Neutrophil (primary cell): ENCODE results near the gene OSGEP.

Source experiments
- H3K27ac ChIP-seq: fragments of 200-600 bp; sonication (generic); 2 replicates; pipeline ENCODE4 v1.5.1; 2016; ENCODE audit warnings: mild to moderate bottlenecking, moderate library complexity
- H3K27me3 ChIP-seq: fragments of 200-600 bp; sonication (generic); 2 replicates; pipeline ENCODE4 v1.6.0; 2016; ENCODE audit warnings: mild to moderate bottlenecking
- H3K36me3 ChIP-seq: fragments of 200-600 bp; sonication (generic); 2 replicates; pipeline ENCODE4 v1.5.1; 2017
- H3K4me1 ChIP-seq, 2 experiments: fragments of 200-600 bp in 1 of 2; sonication (generic) in 1 of 2; 1 replicate in 1 of 2; 2 replicates in 1 of 2; pipeline versions ENCODE4 v1.5.1 to v1.6.1; 2013 to 2016; ENCODE audit warnings: low read depth in 1 of 2, low read length in 1 of 2, mild to moderate bottlenecking in 1 of 2, moderate library complexity in 1 of 2; ENCODE audit not compliant: control insufficient read depth in 1 of 2, insufficient read depth in 1 of 2
- H3K4me3 ChIP-seq, 2 experiments: fragments of 200-600 bp in 1 of 2; sonication (generic) in 1 of 2; 1 replicate in 1 of 2; 2 replicates in 1 of 2; pipeline ENCODE4 v1.5.1; 2013 to 2016; ENCODE audit warnings: low read depth in 1 of 2, low read length in 1 of 2, mild to moderate bottlenecking in 1 of 2, moderate library complexity in 1 of 2
- H3K9me3 ChIP-seq: fragments of 200-600 bp; sonication (generic); 2 replicates; pipeline ENCODE4 v1.5.1; 2016
- TF ChIP-seq, protein P1 (sequence below): fragments of 200-600 bp; sonication (generic); IDR thresholded peaks from 2 replicates; pipeline ENCODE4 v1.5.1; 2016; ENCODE audit warnings: antibody characterized with exemption

OSGEP gene

DNA sequence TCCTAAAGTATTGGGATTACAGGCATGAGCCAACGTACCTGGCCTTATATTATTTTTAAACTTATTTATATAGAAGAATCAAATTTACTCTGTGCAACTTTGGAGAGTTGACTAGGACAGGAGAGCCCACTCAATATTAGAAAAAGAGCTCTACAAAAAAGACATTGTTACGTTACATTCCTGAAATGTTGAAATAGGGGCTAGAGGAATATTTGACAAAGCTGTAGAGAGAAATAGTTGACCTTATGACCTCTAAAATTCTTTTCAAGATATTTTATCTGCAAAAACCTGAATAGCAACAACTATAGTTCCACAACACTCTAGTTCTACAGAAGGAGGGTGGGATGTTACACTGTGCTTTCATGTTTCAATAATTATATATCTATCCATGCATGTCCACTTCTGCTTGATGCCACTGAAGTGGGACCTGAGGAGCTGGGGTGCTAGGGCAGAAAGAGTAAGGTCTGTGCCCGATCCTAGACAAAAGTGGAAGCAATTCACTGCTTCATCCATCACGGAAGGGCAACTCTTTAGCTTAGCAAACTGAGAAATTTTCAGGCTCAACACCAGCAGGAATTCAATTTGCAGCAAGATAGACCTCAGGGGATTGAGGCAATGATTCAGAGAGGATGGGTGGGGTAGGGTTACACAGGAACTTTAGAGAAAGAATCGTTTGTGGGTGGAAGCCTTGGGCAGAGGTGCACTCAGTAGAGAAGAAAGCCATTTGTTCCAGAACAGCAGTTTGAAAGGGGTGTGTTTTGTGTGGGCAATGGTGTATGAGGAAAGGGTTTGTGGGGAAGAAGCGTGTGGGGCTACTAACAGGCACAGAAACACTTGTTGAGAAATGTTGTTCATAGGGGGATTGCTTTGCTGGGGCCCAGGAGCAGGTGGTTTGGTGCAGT lies 34.7 kb upstream of the OSGEP start:
- H3K27me3 ChIP-seq: no peaks in the 10 kb centered on the region
- H3K4me1 ChIP-seq: peaks cover 46 to 52% of the 10 kb centered on the region in 2 experiments
- H3K36me3 ChIP-seq: no peaks in the 10 kb centered on the region
- peak overlapping the region; percentile 68 for H3K27ac ChIP-seq
- no peaks in the 10 kb centered on the region for H3K9me3 ChIP-seq
- TF ChIP-seq, protein P1, sequence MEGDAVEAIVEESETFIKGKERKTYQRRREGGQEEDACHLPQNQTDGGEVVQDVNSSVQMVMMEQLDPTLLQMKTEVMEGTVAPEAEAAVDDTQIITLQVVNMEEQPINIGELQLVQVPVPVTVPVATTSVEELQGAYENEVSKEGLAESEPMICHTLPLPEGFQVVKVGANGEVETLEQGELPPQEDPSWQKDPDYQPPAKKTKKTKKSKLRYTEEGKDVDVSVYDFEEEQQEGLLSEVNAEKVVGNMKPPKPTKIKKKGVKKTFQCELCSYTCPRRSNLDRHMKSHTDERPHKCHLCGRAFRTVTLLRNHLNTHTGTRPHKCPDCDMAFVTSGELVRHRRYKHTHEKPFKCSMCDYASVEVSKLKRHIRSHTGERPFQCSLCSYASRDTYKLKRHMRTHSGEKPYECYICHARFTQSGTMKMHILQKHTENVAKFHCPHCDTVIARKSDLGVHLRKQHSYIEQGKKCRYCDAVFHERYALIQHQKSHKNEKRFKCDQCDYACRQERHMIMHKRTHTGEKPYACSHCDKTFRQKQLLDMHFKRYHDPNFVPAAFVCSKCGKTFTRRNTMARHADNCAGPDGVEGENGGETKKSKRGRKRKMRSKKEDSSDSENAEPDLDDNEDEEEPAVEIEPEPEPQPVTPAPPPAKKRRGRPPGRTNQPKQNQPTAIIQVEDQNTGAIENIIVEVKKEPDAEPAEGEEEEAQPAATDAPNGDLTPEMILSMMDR: no peak
- H3K4me3 ChIP-seq: no peak overlapping the region

DNA sequence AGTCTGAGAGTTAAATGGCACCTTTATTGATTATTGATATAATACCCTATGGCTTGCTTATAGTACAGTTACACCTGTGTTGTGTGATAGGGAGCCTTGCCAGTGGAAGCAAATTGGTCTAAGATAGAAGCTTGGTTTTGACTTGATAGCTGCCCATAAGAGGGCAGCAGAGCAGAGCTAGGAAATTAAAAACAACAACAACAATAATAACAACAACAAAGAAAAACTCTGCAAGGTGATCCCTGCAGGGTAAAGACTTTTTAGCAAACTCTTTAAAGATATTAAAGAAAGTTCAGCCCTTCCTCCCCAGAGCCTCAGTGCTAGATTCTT lies 32.7 kb upstream of the OSGEP start:
- TF ChIP-seq, protein P1: no peak
- Histone ChIP-seq H3K27ac (peak overlapping the region; percentile 47), H3K4me3 (no peak overlapping the region), H3K9me3 (no peaks in the 10 kb centered on the region), H3K27me3 (no peaks in the 10 kb centered on the region), H3K36me3 (no peaks in the 10 kb centered on the region), H3K4me1 (peaks cover 34 to 42% of the 10 kb centered on the region in 2 experiments)

DNA sequence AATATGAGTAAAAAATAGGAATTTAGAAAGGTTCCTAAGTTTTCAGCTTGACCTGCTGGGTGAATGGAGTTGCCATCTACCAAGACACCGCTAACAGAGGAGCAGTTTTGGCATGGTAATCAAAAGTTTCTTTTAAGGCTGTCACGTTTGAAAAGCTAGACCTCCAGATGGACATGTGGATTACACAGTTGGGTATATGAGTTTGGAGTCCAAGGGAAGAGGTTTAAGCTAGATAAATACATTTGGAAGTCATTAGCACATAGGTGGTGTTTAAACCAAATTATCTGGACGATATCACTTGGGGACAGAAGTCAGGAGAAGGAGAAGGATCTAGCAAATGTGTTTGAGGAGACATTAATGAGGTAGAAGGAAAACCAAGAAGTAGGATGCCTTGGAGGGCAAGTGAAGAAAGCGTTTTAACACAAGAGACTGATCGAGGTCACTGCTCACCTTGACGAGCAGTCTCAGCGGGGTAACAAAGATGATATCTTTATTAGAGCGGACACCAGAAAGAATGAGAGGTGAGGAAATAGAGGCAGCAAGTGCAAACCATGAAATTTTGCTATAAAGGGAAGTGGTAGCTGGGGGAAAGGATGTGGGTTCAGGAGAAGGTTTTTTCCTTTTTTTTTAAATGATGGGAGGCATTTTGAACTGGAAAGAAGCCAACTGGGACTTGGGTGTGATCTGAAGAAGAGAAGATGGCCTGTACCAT lies 32.2 kb upstream of the OSGEP start:
- TF ChIP-seq, protein P1: no peak
- Histone ChIP-seq H3K4me1 (peaks cover 34 to 42% of the 10 kb centered on the region in 2 experiments), H3K36me3 (no peaks in the 10 kb centered on the region), H3K9me3 (no peaks in the 10 kb centered on the region), H3K4me3 (no peak overlapping the region), H3K27ac (peak overlapping the region; percentile 47), H3K27me3 (no peaks in the 10 kb centered on the region)

DNA sequence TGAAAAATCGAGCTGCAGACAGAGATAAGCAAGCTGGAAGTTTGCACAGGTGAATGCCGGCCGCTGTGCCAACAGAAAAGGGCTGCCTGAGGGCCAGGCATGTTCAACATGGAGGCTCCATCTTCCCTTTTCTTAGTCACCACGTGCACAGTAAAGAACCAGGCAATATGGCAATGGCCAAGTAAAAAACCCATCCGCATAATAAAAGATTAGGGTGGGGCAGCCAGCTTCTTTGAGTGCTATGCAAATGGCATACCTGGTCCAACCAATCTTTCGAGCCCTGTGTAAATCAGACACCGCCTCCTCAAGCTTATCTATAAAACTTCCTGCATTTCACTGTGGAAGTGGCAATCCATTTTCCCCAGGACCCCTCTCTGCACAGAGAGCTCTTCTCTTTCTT lies 31.3 kb upstream of the OSGEP start:
- peaks cover 33 to 41% of the 10 kb centered on the region in 2 experiments for H3K4me1 ChIP-seq

DNA sequence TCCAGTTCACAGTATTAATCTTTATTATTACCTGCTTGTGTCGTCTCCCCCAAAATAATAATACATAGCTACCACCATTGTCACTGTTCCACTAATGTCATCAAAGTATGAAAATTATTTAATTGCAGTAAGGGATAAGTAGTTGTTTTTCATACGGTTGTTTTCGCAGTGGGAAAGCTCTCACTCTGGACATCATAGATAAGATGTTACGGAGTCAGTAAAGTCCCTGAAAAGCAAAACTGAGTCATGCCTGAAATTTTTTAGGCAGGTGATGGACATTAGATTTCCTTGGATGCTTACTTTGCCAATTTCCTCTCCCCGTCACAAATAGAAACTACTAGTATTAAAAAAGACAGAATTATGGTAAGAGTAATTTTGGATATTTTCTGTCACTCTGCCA lies 27.8 kb upstream of the OSGEP start:
- H3K36me3 ChIP-seq: no peaks in the 10 kb centered on the region
- H3K27ac ChIP-seq: no peak overlapping the region
- no peaks in the 10 kb centered on the region for H3K27me3 ChIP-seq
- H3K4me1 ChIP-seq: peaks cover 13 to 15% of the 10 kb centered on the region in 2 experiments
- H3K9me3 ChIP-seq: no peaks in the 10 kb centered on the region
- H3K4me3 ChIP-seq: no peak overlapping the region
- TF ChIP-seq, protein P1: no peak

More for the DNA sequence above, 31.3 kb upstream of the OSGEP start:
- no peak overlapping the region for H3K4me3 ChIP-seq
- no peaks in the 10 kb centered on the region for H3K9me3 ChIP-seq
- no peaks in the 10 kb centered on the region for H3K27me3 ChIP-seq
- H3K36me3 ChIP-seq: no peaks in the 10 kb centered on the region
- TF ChIP-seq, protein P1: no peak
- no peak overlapping the region for H3K27ac ChIP-seq
